HG03196 (cell line): ENCODE measurements around the gene SRPRB.

Source experiments
- ATAC-seq: cut with Tn5 transposase; IDR thresholded peaks from one replicate; pipeline ENCODE4 v1.9.1; 2021; ENCODE audit not compliant: unreplicated experiment

SRPRB gene

DNA sequence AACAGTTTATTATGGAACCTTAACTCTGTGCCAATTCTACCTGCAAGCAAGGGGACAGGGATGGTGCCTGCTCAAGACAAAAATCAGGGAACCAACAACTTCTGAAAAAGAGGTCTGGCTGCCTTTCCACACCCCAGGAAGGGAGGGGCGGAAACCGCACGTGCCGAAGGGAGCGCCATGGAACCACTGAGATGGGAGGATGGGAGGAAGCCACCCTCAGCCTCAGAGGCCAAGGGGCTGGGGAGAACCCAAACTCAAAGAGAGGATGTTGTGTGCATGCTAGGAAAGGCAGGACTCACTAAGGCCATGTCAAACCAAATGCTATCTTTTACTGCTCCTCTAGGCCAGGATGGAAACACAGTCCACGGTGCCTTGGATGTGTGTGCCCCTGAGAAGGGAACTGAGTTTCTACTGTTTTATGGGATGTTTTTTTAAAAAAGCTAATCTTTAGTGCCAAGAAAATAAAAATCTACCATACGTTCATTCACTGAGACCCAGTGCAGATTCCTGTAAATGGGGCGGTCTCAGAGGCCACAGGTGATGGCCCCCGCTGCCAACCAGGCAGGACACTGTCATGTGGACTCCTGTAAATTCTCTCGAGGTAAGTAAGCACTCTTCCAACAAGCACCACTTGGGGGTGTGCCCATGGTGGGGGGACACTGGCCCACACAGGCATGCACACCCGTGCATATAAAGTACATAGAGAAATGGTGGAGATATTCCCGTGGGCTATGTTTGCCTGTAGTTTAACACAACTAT is 20.5 kb downstream of the SRPRB start:
- ATAC-seq: no peak

DNA sequence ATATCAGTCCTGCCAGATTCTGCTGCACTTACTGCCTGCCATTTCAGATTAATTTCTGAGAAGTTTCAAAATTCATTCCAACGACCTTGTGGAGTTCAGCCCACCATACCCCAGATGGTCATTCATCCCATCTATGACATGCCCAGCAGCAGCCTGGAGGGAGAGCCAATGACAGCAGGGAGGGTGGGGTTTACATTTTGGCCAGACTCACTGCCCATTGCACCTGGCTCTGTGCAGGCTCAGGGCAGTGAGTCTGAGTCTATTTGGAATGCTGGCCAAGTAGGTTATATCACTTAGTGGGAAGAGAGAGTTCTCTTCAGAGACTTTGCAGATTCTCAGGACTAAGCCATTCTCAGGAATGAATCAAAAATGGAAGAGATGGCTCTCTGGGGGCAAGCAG is 21.5 kb downstream of the SRPRB start:
- no peak for ATAC-seq

DNA sequence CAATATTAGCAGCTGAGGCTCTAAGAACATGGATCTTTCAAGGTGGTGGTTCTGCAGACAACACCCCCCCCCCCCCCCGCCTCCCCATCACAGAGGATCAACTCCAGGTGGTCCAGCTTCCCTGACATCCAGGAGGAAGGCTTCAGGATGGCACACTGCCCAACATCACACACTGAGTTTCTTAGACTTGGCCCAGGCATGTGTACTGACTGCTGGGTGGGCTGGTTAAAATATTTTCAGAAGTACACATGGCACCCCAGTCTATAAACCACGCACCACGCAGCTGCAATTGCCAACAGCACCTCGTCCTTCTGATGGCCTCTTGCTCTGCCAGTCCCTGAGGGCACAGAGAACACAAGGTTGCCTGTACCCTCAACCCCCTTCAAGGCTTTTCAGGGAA is 22.1 kb downstream of the SRPRB start:
- no peak for ATAC-seq

DNA sequence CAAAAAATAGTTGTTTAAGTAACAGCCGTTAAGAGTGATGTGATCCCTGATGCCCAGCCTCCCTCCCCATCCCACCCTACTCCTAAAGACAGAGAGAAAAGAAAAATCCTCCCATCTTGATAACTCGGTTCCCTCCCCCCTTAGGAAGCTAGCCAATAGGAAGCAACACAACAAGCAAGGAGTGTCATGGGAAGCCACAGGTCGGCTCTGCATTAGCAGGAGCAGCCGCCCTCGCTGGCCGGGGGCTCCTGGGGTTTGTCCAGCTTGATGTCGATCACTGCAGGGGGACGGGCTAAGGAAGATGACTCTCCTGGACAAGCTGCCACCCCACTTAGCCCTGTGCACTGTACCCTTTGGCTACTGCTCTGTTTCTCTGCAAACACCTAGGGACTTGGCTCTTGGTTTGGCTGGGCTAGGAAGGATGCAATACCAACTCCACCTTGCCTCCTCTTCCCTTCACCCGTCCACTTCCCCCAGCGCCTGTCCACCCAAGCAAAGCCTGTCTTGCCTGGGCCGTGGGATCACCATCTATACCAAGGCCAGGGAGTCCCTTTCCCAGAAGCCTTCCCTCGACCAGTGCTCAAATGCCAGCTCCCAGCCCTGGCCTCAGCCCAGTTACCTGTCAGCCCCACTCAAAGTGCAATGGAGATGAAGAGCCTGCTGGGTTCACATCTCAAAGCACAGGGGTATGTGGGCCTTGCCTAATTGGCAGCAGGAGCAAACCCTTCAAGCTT is 23.1 kb downstream of the SRPRB start:
- no peak for ATAC-seq

DNA sequence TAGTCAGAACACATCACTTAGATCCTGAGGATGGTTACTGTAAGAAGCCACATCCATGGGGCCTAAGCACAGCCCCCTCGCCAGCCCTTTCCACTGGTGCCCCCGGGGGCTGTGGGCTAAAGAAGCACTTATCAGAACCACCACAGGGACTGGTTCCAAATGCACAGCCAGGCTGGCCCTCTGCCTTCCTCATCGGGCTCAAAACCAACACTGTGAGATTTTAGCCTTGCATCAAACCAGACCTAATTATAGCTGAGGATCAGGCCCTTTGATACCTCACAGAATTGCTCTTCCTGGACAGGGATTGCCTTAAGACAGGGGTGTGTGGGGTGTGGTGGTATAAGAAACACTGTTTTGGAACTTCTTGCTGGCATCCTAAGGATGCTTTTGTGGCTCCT is 23.7 kb downstream of the SRPRB start:
- ATAC-seq: no peak

DNA sequence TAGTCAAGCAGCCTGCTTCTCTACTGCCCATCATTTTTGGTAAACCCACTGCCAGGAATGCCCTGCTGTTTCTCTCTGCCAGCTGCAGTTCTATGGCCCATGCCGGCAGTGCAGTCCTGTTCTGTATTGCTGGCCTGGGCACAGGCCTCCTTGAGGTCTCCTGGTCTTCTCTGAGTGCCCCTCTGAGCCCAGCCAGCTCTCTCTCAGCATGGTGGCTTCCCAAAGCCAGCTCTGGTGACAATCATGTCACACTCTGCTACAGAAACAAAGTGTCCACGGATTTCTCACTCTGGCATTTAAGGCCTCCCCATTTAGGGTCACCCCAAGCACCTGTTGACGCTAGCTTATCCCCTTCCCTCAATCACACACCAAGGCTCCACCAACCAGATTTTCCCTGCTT is 24.5 kb downstream of the SRPRB start:
- no peak for ATAC-seq

DNA sequence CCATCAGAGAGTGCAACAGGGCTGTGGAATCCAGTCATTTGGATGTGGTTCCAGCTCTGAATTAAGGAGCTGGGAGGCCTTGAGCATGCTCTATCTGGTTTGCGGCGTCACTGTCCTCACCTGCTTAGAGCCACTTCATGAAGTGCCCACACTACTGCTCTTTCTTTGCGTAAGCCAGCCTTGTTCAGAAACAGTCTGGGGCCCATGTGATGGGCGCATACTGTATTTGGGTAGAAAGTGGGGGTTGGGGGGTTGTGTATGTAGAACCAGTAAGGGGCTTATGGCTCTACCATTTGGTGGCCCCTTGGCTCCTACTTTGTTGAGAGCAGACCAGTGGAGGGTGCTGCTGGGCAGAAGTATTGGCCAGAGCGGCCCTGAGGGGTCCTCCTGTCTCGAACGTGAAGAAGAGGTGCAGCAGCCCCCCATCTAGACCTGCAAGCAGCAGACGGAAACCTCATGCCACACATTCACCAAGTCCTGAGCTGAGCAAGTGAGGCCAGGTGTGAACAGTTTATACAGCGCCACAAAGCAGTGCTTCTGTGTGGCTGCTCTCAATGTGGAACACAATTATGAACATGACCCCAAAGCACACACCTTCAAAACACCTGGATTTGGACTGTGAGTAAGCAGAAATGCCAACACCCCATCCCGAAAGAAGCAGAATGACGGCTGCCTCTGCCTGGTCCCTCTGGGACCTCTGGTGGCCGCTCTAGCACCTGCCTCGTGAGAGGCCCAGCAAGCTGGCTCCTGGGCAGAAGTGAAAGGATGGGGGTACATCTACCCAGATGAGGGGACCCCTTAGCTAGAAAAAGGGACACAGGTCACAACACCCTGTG is 26.6 kb downstream of the SRPRB start:
- ATAC-seq: no peak

DNA sequence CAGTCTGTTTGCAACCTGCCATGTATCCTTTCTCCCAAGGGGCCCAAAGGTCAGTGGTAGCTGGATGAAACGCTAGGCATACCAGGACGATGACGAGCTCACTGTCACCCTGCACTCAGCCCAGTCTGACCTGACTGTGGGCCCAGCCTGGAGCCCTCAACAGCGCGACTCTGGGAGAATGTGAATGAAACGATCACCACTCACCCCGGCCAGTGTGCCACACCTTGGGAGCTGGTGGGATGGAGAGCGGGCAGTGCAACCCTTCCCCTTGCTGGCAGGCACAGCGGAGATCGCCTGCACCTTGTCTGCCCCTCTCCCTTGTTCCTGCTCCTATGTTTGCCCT is 27.2 kb downstream of the SRPRB start:
- no peak for ATAC-seq

DNA sequence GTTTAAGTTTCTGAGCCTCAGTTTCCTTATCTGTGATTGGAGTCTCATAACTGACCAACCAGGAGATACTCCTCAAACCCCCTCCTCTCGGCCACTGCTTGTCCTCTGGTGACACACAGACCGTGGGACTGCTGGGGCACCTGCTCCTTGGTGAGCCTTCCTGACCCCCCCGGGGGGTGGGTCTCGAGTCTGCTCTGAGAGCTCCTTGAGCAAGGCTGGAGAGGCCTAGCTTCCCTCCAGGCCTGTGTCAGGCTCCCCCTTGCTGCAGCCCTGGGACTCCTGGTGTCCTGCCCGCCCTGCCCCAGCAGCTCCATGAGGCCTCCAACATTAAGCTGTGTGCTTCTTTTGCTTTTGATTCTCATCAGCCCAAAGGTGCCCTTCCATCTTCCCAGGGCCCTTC is 27.7 kb downstream of the SRPRB start:
- no peak for ATAC-seq

DNA sequence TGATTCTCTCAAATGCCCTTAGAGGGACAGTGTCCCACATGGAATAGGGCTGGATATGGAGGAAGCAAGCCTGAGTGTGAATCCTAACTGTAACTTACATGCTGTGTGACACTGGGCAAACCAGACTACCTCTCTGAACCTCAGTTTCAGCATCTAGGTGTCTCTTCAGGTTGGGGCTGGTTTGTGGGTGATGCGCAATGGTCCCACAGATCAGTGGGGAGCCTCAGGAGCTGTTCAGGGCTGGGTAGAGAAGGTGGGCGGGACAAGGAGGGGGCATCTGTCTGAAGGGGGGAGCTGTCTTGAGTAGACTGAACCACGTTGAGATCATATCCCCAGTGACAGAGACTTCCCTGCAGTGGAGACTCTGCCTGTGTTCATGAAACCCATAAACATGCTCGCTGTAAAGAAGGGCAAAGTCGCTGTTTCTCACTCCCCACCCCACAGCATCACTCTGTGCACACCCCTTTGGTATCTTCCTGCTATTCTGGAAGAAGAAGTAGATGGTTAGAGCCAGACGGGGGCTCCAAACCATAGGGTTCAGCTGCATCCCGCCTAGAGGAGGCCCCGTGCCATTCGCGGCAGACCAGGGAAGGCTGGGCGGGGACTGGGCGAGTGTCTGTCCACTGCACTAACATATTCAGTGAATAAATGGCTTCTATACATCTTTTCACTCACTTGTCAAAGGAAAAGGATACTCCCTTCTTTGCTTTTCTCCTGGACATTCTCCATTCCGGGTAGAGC is 28.4 kb downstream of the SRPRB start:
- ATAC-seq: no peak

DNA sequence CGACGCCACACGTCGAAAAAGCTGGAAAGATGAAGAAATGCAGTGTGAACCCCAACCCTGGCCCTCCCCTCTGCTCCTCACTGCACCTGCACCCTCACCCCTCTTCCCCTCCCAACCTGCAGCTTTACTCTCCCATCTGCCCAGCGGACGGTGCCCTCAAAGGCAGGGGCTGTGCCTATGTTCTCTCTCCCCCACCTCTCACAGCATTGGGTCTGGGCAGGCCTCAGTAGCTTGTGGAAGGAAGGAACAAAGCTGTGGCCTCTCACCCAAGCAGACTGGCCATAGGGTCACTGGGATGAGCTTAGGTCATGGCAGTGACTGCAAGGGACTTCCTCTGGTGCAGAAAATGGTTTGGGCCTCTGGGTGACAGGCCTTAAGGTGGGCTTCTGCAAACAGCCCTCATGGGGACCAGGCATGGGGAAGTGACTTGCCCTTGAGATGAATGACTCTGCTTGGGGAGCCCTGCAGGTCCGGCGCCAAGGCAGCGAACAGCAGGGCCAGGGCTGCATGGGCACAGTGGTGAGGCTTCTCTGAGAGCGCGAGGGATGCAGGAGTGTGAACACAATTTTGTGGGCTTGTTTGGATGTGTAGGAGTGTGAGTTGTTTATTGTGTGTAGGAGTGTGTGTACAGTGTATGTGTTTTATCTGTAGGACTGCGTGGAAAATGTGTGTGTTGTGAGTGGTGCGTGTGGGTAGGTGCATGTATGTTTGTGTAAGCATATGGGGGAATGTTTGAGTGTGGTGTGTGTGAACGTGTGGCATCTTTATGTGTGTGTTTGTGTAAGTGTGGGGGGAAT is 29.2 kb downstream of the SRPRB start:
- no peak for ATAC-seq

DNA sequence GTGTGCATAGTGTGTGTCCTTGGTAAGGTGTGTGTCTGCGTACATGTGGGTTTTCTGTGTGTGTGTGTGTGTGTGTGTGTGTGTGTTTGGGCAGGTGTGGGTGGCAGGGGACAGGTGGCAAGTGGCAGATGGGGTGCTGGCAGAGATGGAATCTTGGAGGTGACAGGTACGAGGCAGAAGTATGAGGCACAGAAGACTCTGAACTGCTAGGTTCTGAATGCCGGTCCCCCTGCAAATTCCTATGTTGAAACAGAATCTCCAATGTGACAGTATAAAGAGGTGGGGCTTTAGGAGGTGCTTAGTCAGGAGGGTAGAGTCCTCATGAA is 29.8 kb downstream of the SRPRB start:
- no peak for ATAC-seq

DNA sequence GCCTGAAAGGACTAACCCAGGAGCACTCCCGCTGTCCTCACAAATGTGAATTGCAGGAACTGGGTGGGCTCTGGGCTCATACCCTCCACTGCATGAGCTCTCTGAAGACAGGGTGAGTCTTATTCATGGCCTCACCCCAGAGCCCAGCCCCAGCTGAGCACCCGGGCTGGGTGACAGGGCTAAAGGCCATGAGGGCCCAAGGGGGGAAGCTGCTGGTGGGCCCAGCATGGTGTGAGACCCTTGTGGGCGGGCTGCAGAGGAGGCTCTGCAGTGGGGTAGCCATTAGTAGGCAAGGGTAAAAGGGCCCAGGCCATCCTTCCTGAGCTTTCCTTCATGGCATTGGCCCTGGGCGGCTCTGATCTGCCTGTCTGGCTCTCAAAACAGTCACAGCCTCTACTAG is 30.3 kb downstream of the SRPRB start:
- ATAC-seq: no peak

DNA sequence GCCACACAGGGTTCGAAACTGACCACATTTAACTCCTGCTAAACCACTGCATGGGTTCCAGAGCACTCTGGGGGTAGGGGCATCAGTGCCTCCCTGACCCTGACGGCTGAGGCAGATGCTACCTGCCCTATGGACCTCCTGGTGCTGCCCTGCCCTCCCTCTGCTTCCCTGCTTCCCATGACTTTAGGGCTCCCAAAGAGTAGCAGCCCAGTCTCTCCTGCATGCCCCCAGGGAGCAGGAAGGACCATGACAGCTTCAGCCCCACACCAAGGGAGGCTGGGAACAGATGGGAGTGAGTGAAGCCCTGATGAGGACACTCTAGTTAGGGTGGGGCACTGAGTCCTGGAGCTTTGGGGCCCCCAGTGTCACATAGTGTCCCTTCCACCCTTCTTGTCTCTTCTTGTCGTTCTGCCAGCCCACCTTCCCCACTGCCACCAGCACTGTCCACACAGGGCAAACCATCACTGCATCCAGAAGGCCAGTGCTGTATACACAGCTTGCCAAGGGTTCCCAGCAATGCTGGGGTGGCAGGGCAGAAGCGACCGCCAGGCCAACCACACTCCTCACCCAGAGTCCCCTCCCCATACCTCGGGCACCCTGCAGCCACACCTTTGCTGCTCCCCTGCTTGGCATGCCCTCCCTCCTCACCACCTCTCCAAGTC is 31.0 kb downstream of the SRPRB start:
- ATAC-seq: no peak

DNA sequence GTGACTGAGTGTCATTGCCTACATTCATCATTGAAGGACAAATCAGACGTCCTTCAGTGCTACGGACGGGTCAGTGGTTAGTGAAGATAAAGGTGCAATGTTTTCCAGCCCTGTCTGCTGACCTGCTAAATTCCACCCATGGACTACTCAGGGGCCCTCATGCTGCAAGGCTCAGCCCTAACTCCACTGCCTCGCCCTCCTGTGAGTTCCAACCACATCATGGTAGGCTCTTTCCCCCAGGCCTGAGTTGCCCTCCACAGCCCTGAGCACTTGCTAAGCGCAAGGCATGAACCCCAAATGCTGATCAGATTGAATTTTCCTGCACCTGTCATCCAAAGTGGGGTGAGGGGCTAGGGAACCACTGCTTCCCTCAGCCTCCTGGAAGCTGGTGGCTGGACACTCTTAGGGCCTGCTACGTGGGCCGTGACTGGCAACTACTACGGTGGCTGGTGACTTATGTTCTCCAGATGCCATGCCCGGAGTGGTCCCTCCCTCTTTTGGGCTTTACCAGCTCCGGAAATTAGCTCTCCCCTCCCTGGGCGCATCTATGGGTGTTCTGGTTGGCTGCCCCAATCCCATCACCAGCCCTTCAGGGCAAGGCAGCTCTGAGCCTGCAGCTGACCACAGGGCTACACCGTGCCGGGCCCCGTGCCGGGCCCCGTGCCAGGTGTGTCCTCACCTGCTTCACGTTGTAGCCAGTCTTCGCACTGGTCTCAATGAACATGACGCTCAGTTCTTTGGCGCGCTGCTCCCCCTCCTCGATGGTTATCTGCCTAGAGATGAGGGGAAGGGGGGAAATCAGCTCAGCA is 32.1 kb downstream of the SRPRB start:
- no peak for ATAC-seq

DNA sequence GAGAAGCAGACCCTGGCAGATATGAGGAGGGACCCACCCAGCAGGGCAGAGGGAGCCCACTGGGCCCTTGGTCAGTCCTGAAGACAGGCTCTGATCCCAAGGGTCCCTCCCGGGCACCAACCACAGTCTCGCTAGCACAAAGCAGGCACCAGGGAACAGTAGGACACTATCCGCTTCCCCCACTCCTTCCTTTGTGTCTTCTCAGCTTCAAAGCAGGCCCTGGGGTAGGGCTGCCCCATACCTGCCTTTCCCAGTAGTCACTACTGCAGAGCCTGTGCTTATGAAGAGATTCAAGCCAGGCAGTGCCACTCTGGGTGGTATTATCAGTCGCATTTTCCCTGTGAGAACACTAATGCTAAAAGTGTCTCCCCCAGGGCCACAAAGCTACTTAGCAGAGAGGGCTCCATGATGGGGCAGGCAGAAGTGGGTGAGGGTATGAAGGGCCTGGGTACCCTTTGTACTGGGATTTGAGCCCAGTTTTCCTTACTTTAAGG is 32.7 kb downstream of the SRPRB start:
- no peak for ATAC-seq

DNA sequence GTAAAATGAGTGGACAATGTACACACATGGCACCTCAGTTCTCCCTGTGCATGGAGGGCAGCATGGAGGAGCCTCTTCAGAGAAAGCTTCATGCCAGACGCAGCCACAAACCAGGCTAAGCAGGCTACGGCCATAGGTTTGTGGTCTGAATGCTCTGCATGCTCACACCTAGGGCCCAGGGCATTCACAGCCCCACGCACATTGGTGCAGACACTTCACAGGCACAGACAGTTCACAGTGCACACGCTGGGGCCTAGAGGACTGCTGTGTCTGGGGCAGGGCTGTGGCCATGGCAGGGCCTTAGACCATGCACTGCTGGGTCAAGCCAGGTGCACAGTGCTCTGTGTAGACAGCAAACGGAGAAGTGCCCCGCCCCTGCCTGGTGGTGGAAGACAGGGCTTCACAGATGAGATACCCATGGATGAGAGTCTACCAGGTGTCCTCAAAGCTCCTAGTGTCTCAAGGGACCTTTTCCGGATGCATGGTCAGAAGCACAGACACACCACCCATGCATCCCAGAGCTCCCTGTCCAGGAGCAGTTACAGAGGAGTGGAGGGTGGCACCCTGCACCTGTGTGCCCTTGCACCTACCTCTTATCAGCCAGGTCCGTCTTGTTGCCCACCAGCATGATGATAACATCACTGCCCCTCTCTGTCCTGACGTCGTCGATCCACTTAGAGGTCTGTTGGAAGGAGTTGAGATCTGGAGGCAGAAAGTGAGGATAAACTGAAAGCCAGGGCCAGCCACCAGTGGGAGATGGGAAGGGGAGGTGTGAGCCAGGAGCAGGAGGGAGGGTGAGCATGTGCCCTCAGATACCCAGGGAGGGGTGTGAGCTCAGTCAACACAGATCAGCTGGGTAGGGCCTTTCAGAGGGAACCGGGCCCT is 33.5 kb downstream of the SRPRB start:
- no peak for ATAC-seq
